ENCODE measurements around the gene ATP1B4.

GRCh38 chrX:120402369-120402768 lies 40.5 kb downstream of the ATP1B4 start:
- TF ChIP-seq CTCF (IDR thresholded peaks at IDR 0.05) = no peak
- no peak for TF ChIP-seq POLR2A (IDR thresholded peaks at IDR 0.05)

Data from testis (tissue), 2 donors.